ENCODE measurements around the gene PMM1. TPM values are rescaled to one million over a fixed set of nuclear protein-coding genes. Genes with fewer than 3 reads are reported as not detected.

The PMM1 gene
- total and polyA plus RNA-seq, 5 donors: 12.6 to 21.4 (median 19.1) TPM

Other genes with a start within 250 kb of the PMM1 start
- 10 to 100 TPM; 12.4 to 27.5 (median 22.6) TPM for gene TEF, start 207.9 kb downstream of the PMM1 start, total RNA-seq
- 22.1 TPM for gene TEF, start 207.9 kb downstream of the PMM1 start, polyA plus RNA-seq
- 10 to 100 TPM; 52.3 to 72.7 (median 69.4) TPM for gene TOB2, start 143.0 kb downstream of the PMM1 start, total RNA-seq
- 39.4 TPM for gene TOB2, start 143.0 kb downstream of the PMM1 start, polyA plus RNA-seq
- gene PHF5A, start 121.1 kb downstream of the PMM1 start, total RNA-seq: 10 to 100 TPM; 22.4 to 26.0 (median 25.0) TPM
- gene PHF5A, start 121.1 kb downstream of the PMM1 start, polyA plus RNA-seq: 34.6 TPM
- gene ACO2, start 120.7 kb downstream of the PMM1 start, total RNA-seq: 100 to 1,000 TPM; 532 to 611 (median 544) TPM
- 471 TPM for gene ACO2, start 120.7 kb downstream of the PMM1 start, polyA plus RNA-seq
- gene POLR3H, start 45.4 kb downstream of the PMM1 start, total RNA-seq: 10 to 100 TPM; 21.0 to 26.7 (median 25.3) TPM
- gene POLR3H, start 45.4 kb downstream of the PMM1 start, polyA plus RNA-seq: 24.6 TPM
- 100 to 1,000 TPM; 274 to 342 (median 287) TPM for gene CSDC2, start 28.8 kb downstream of the PMM1 start, total RNA-seq
- 309 TPM for gene CSDC2, start 28.8 kb downstream of the PMM1 start, polyA plus RNA-seq
- gene DESI1, start 31.2 kb upstream of the PMM1 start, total RNA-seq: 10 to 100 TPM; 56.5 to 90.7 (median 74.8) TPM
- gene DESI1, start 31.2 kb upstream of the PMM1 start, polyA plus RNA-seq: 86.4 TPM
- gene XRCC6, start 31.5 kb upstream of the PMM1 start, total RNA-seq: 100 to 1,000 TPM; 160 to 183 (median 173) TPM
- gene XRCC6, start 31.5 kb upstream of the PMM1 start, polyA plus RNA-seq: 144 TPM
- gene SNU13, start 99.0 kb upstream of the PMM1 start, total RNA-seq: 100 to 1,000 TPM; 195 to 233 (median 216) TPM
- gene SNU13, start 99.0 kb upstream of the PMM1 start, polyA plus RNA-seq: 246 TPM
- gene MEI1, start 109.7 kb upstream of the PMM1 start, total RNA-seq: 1 to 10 TPM in 2 of 4 donors, under 1 TPM in 2; 0.64 to 1.3 (median 1.1) TPM
- 0.34 TPM for gene MEI1, start 109.7 kb upstream of the PMM1 start, polyA plus RNA-seq
- 1 to 10 TPM; 4.1 to 6.6 (median 5.1) TPM for gene CCDC134, start 210.8 kb upstream of the PMM1 start, total RNA-seq
- 2.2 TPM for gene CCDC134, start 210.8 kb upstream of the PMM1 start, polyA plus RNA-seq
- gene SREBF2, start 243.3 kb upstream of the PMM1 start, total RNA-seq: 100 to 1,000 TPM in 2 of 4 donors, 10 to 100 TPM in 2; 77.8 to 119 (median 106) TPM
- gene SREBF2, start 243.3 kb upstream of the PMM1 start, polyA plus RNA-seq: 71.2 TPM

Measured in right cardiac atrium (tissue), 5 donors.